Measurements from ENCODE around the gene PAGE2B. TPM values are rescaled to one million over a fixed set of nuclear protein-coding genes. Genes with fewer than 3 reads are reported as not detected.

PAGE2B gene
- total and polyA plus RNA-seq, 8 donors: 3.7 TPM; not detected in 7

GRCh38 chrX:55102754-55103153 is 27.9 kb downstream of the PAGE2B start:
- Histone ChIP-seq H3K9me3 (no peaks in the 10 kb centered on the region), H3K27ac (no peak overlapping the region), H3K36me3 (no peaks in the 10 kb centered on the region), H3K27me3 (peaks cover 0 to 3% (median 0%) of the 10 kb centered on the region in 3 donors), H3K4me3 (no peak overlapping the region), H3K4me1 (no peaks in the 10 kb centered on the region)
- intact Hi-C loops (cut with DNase I; ENCODE audit: low total_unique reads): no loop called here
- DNase-seq: no peak
- no peak for TF ChIP-seq EP300 (IDR thresholded peaks at IDR 0.05)
- TF ChIP-seq POLR2AphosphoS5 (IDR thresholded peaks at IDR 0.05): no peak
- TF ChIP-seq CTCF (IDR thresholded peaks at IDR 0.05): no peak
- TF ChIP-seq POLR2A (IDR thresholded peaks at IDR 0.05): no peak
- WGBS, 5 donors: 49 to 84% (median 64%) methylated on average over 3 of the region's 3 CpGs

GRCh38 chrX:55107262-55107661 is 32.4 kb downstream of the PAGE2B start:
- no peak for DNase-seq
- Histone ChIP-seq H3K27ac (no peak overlapping the region), H3K9me3 (no peaks in the 10 kb centered on the region), H3K27me3 (no peaks in the 10 kb centered on the region), H3K36me3 (no peaks in the 10 kb centered on the region), H3K4me3 (no peak overlapping the region), H3K4me1 (no peaks in the 10 kb centered on the region)
- intact Hi-C loops (cut with DNase I; ENCODE audit: low total_unique reads): no loop called here
- no peak for TF ChIP-seq EP300 (IDR thresholded peaks at IDR 0.05)
- no peak for TF ChIP-seq POLR2A (IDR thresholded peaks at IDR 0.05)
- TF ChIP-seq POLR2AphosphoS5 (IDR thresholded peaks at IDR 0.05): no peak
- TF ChIP-seq CTCF (IDR thresholded peaks at IDR 0.05): no peak

GRCh38 chrX:55107911-55108310 is 33.1 kb downstream of the PAGE2B start:
- Histone ChIP-seq H3K4me1 (no peaks in the 10 kb centered on the region), H3K4me3 (no peak overlapping the region), H3K9me3 (no peaks in the 10 kb centered on the region), H3K27ac (no peak overlapping the region), H3K27me3 (no peaks in the 10 kb centered on the region), H3K36me3 (no peaks in the 10 kb centered on the region)
- intact Hi-C loops (cut with DNase I; ENCODE audit: low total_unique reads): no loop called here
- TF ChIP-seq POLR2AphosphoS5 (IDR thresholded peaks at IDR 0.05) (no peak), POLR2A (IDR thresholded peaks at IDR 0.05) (no peak), EP300 (IDR thresholded peaks at IDR 0.05) (no peak), CTCF (IDR thresholded peaks at IDR 0.05) (no peak)
- DNase-seq: no peak
- WGBS, 5 donors: 36 to 67% (median 56%) methylated on average over 1 to 2 of the region's 2 CpGs

GRCh38 chrX:55109306-55109705 is 34.5 kb downstream of the PAGE2B start:
- no peak overlapping the region for H3K4me3 ChIP-seq
- intact Hi-C loops (cut with DNase I; ENCODE audit: low total_unique reads): no loop called here
- no peaks in the 10 kb centered on the region for H3K9me3 ChIP-seq
- TF ChIP-seq CTCF (IDR thresholded peaks at IDR 0.05): no peak
- H3K36me3 ChIP-seq: no peaks in the 10 kb centered on the region
- no peak overlapping the region for H3K27ac ChIP-seq
- WGBS, 5 donors: 37 to 52% (median 44%) methylated on average over 6 to 7 of the region's 7 CpGs
- no peaks in the 10 kb centered on the region for H3K27me3 ChIP-seq
- DNase-seq: peak in 1 of 2 donors; percentile 9
- H3K4me1 ChIP-seq: no peaks in the 10 kb centered on the region
